Measurements from ENCODE around the gene SOX30. TPM values are rescaled to one million over a fixed set of nuclear protein-coding genes. Genes with fewer than 3 reads are reported as not detected.

Gene SOX30
- polyA plus RNA-seq, 4 donors: 0.39 to 0.79 (median 0.61) TPM

DNA sequence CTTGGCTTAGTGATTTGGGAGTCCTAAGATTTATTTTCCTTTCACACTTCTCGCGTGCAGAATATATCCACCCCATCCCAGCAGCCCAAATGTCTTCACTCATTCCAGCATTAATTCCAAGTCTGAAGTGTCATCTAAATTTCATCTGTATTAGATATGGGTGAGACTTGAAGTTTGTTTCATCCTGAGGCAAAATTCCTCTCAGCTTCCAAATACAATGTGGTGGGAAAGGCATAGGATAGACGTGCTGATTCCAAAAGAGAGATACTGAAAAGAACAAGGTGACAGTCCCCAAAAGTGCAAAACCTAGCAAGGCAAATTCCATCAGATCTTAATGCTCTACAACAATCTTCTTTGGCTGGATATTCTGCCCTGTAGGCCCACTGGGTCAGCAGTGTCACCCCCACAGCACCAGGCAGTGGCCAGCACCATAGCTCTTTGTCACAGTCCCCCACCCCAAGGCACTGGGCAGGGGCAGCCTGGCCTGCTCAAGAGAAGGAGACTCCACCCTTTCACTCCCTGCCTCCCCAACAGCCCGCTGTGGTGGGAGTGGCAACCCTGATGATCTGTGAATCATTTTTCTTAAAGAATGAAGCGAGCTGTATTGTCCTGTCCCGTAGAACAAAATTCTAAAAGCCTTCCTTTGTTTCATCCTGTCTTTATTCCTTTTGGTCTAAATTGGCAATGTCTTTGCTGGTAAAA lies 74.0 kb downstream of the SOX30 start:
- DNase-seq (ENCODE audit: low read depth in 4 of 4, low spot score in 2 of 4): no peak

DNA sequence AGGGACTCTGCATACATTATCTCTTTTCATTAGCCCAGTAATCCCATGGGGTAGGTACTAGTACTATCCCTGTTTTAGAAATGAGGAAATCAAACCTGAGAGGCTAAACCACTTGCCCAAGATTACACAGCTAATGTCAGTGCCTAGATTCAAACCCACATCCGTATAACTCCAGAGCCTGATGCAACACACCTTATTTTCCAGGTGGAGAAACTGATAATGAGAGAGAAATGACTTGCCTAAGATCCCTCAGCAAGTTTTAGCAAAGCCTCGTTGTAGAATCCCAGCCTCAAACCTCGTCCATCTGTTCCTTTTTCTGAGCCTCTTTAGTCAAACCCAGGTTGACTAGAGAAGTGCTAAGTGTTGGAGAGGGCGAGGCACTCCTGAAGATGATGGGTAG lies 75.6 kb downstream of the SOX30 start:
- DNase-seq (ENCODE audit: low read depth in 4 of 4, low spot score in 2 of 4): no peak

Other genes starting within 250 kb of the SOX30 start
- 1 to 10 TPM in 1 of 4 donors, under 1 TPM in 3; 0.41 to 1.0 (median 0.65) TPM for gene NIPAL4, start 192.2 kb downstream of the SOX30 start, polyA plus RNA-seq (ENCODE audit: insufficient read length in 4 of 4)
- 10 to 100 TPM in 1 of 4 donors, 1 to 10 TPM in 3; 8.3 to 10.3 (median 9.9) TPM for gene ADAM19, start 76.7 kb downstream of the SOX30 start, polyA plus RNA-seq (ENCODE audit: insufficient read length in 4 of 4)
- gene C5orf52, start 19.1 kb upstream of the SOX30 start, polyA plus RNA-seq (ENCODE audit: insufficient read length in 4 of 4): not detected
- gene THG1L, start 79.0 kb upstream of the SOX30 start, polyA plus RNA-seq (ENCODE audit: insufficient read length in 4 of 4): 10 to 100 TPM; 24.2 to 32.9 (median 24.9) TPM
- gene LSM11, start 91.3 kb upstream of the SOX30 start, polyA plus RNA-seq (ENCODE audit: insufficient read length in 4 of 4): 1 to 10 TPM; 7.4 to 8.6 (median 7.8) TPM
- 100 to 1,000 TPM; 110 to 144 (median 130) TPM for gene CLINT1, start 206.7 kb upstream of the SOX30 start, polyA plus RNA-seq (ENCODE audit: insufficient read length in 4 of 4)

Data from left renal cortex interstitium (tissue), 4 donors.